Esophagus squamous epithelium (tissue), 4 donors: ENCODE results near the gene OR51Q1.

Experiments
- POLR2A ChIP-seq, 4 donors: fragments of 450-650 bp; IDR thresholded peaks; one replicate each; pipeline ENCODE4 v1.6.1; 2017; ENCODE audit warnings: antibody characterized with exemption in 4 of 4, mild to moderate bottlenecking in 4 of 4, moderate library complexity in 3 of 4
- TF ChIP-seq, protein P1 (sequence below), 6 experiments: fragments of 450-650 bp in 4 of 6; fragments of 200-600 bp in 2 of 6; sonication (generic) in 2 of 6; IDR thresholded peaks; one replicate each; pipeline ENCODE4 v1.5.1; 2016 to 2019; ENCODE audit warnings: antibody characterized with exemption in 6 of 6, mild to moderate bottlenecking in 4 of 6, moderate library complexity in 4 of 6

DNA sequence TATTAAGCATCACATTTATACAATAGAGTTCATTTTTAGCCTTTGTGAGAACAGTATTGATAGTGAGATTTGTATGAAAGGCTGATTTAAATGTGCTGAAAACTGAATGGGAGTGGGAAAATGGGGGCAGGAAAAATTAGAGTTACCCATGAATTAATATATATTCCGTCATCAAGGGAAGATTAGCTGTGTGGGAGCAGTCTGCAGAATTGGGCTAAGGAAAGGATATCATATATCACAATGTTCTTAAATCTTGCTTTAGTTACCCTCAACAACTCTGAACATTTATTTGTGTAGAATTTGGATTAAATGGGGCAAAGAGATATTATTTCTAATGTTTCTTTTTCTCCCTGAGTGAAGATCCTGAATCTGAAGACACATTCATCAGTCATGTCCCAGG, at the start of gene OR51Q1:
- TF ChIP-seq POLR2A (IDR thresholded peaks at IDR 0.05): no peak
- TF ChIP-seq, protein P1, sequence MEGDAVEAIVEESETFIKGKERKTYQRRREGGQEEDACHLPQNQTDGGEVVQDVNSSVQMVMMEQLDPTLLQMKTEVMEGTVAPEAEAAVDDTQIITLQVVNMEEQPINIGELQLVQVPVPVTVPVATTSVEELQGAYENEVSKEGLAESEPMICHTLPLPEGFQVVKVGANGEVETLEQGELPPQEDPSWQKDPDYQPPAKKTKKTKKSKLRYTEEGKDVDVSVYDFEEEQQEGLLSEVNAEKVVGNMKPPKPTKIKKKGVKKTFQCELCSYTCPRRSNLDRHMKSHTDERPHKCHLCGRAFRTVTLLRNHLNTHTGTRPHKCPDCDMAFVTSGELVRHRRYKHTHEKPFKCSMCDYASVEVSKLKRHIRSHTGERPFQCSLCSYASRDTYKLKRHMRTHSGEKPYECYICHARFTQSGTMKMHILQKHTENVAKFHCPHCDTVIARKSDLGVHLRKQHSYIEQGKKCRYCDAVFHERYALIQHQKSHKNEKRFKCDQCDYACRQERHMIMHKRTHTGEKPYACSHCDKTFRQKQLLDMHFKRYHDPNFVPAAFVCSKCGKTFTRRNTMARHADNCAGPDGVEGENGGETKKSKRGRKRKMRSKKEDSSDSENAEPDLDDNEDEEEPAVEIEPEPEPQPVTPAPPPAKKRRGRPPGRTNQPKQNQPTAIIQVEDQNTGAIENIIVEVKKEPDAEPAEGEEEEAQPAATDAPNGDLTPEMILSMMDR (IDR thresholded peaks at IDR 0.05): no peak
